ENCODE measurements around the gene NRAS. TPM values are rescaled to one million over a fixed set of nuclear protein-coding genes. Genes with fewer than 3 reads are reported as not detected.
A peak's percentile ranks its signal among the peaks of the same experiment; 100 is the strongest.

Gene NRAS
- total RNA-seq, 2 experiments from 2014 or later = 49.1 to 49.9 TPM

DNA sequence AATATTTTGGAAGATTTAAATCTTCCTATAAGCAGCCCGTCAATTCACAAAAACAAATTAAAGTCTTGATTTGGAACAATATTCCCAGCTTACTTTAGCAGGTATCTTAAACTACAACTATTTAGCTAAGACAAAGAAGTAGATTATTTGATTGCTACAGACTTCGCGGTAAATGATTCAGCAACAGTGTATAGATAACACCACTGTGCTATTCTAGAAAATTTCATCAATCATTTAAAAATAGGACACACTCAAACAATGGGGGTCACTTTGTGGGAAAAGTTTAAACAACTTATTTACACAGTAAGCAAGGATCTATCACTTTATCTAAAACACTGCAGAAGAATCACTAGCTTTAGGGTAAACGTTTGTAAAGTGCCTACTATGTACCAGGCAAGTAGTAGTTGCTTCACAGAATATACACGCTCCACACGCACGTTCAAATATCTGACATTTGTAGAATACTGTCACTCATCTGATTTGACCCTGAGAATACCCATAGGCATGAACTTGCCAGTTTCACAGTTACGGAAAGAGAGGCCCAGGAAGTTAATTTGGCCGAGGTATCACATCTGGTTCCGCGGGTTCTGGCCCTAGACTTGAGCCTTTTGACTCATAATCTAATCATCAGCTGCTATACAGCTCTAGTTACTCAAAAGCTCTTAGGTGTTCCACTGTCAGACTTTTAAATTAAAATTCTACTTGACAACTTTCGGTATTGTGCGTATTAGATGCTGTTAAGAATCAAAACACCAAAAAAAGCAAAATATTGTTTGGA is 47.6 kb downstream of the NRAS start:
- intact Hi-C loops (cut with micrococcal nuclease) = no loop called here
- CTCF ChIA-PET = interaction anchor here (0.9 to 3.9 kb wide), 6 partner anchors 9 to 387 kb away, joined by 3 to 17 read pairs (median 3); no protein-coding TSS in a partner anchor
- Mint-ChIP-seq H3K9me3 (no peaks in the 10 kb centered on the region), H3K36me3 (ENCODE audit: low read depth) (no peaks in the 10 kb centered on the region), H3K4me3 (peak overlapping the region; percentile 86), H3K27ac (no peak overlapping the region), H3K4me1 (ENCODE audit: low read depth) (peaks cover 10% of the 10 kb centered on the region), H3K27me3 (peaks cover 7% of the 10 kb centered on the region)
- POLR2A ChIA-PET = interaction anchor here (0.8 to 1.6 kb wide), 5 partner anchors 9 to 111 kb away, joined by 3 to 6 read pairs (median 3); partner anchors contain the start of genes CSDE1, NRAS and SIKE1
- ATAC-seq (no peak), DNase-seq (peak; percentile 15)
- TF ChIP-seq, protein P1, sequence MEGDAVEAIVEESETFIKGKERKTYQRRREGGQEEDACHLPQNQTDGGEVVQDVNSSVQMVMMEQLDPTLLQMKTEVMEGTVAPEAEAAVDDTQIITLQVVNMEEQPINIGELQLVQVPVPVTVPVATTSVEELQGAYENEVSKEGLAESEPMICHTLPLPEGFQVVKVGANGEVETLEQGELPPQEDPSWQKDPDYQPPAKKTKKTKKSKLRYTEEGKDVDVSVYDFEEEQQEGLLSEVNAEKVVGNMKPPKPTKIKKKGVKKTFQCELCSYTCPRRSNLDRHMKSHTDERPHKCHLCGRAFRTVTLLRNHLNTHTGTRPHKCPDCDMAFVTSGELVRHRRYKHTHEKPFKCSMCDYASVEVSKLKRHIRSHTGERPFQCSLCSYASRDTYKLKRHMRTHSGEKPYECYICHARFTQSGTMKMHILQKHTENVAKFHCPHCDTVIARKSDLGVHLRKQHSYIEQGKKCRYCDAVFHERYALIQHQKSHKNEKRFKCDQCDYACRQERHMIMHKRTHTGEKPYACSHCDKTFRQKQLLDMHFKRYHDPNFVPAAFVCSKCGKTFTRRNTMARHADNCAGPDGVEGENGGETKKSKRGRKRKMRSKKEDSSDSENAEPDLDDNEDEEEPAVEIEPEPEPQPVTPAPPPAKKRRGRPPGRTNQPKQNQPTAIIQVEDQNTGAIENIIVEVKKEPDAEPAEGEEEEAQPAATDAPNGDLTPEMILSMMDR (IDR thresholded peaks at IDR 0.05) = no peak

DNA sequence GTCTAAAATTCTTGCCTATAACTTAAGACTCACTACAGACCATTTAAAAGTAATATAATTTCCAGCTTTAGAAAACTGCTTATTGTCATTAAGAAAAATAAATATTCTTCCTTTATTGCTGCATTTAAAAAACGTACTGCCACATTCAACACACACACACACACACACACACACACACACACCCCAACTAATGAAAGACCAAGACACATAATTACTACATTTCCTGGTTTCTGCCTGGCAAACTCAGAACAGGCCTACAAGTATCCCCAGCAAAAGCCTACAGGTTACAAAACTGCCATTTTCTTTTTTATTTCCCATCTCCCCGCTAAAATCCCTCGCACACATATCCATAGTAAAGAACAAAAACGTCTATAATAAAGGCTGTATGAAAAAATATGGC is 48.2 kb downstream of the NRAS start:
- Mint-ChIP-seq H3K4me1 (ENCODE audit: low read depth) (peaks cover 10% of the 10 kb centered on the region), H3K27me3 (peaks cover 7% of the 10 kb centered on the region), H3K9me3 (no peaks in the 10 kb centered on the region), H3K27ac (no peak overlapping the region), H3K4me3 (no peak overlapping the region), H3K36me3 (ENCODE audit: low read depth) (no peaks in the 10 kb centered on the region)
- POLR2A ChIA-PET = interaction anchor here (1.3 to 1.4 kb wide), 2 partner anchors 48 to 89 kb away, joined by 3 to 4 read pairs; partner anchors contain the start of genes CSDE1 and NRAS
- intact Hi-C loops (cut with micrococcal nuclease) = no loop called here
- TF ChIP-seq, protein P1 (IDR thresholded peaks at IDR 0.05) = no peak
- DNase-seq (no peak), ATAC-seq (no peak)
- CTCF ChIA-PET = interaction anchor here (0.7 to 3.9 kb wide), 7 partner anchors 8 to 386 kb away, joined by 3 to 17 read pairs (median 3); partner anchors contain the start of gene AMPD1

DNA sequence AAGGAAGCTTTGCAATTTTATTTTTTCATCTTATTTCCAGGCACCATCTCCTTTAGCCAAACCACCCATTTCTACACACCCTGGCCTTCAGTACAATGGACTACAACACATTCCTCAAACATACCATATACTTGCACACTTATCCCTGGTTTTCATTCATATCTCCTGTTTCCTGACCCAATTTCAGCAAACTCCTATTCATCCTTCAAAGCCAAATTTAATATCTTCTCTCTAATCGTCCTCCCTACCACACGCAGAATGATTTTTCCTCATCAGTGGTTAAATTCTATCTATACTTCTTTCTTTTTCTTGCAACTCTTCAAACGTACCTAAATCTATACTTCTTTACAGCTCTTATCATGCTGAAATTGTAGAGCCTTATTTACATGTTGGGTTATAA is 49.6 kb downstream of the NRAS start:
- Mint-ChIP-seq H3K4me1 (ENCODE audit: low read depth) (peaks cover 10% of the 10 kb centered on the region), H3K27ac (no peak overlapping the region), H3K36me3 (ENCODE audit: low read depth) (no peaks in the 10 kb centered on the region), H3K4me3 (no peak overlapping the region), H3K9me3 (no peaks in the 10 kb centered on the region), H3K27me3 (peaks cover 7% of the 10 kb centered on the region)
- TF ChIP-seq, protein P1 (IDR thresholded peaks at IDR 0.05) = no peak
- CTCF ChIA-PET = interaction anchor here (1.3 to 3.2 kb wide), 2 partner anchors 28 to 320 kb away, joined by 4 to 17 read pairs; partner anchors contain the start of gene AMPD1
- POLR2A ChIA-PET = no interaction called here
- ATAC-seq = no peak
- no peak for DNase-seq
- intact Hi-C loops (cut with micrococcal nuclease) = no loop called here

DNA sequence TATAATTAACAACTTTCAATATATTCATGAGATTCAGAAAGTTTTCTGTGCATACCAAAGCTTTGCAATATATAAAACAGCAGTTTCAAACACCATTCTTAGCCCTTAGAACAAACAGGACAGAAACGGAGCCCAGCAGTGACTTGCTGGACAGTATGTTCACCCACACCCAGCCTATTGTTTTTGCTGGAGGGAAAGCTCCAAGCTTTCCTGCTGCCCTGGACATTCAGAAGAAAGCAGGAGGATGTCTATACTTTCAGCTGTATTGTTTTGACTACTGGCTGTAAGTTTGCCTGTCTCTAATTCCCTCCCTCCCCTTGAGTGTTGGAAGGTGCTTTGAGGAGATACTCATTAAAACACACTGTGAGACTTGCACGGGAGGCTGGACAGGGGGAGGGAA is 56.3 kb downstream of the NRAS start:
- DNase-seq = no peak
- TF ChIP-seq, protein P1 (IDR thresholded peaks at IDR 0.05) = no peak
- Mint-ChIP-seq H3K27me3 (peaks cover 2% of the 10 kb centered on the region), H3K36me3 (ENCODE audit: low read depth) (no peaks in the 10 kb centered on the region), H3K27ac (no peak overlapping the region), H3K4me3 (no peak overlapping the region), H3K4me1 (ENCODE audit: low read depth) (no peaks in the 10 kb centered on the region), H3K9me3 (no peaks in the 10 kb centered on the region)
- no peak for ATAC-seq
- CTCF ChIA-PET = interaction anchor here (1.4 to 1.7 kb wide), 2 partner anchors 9 to 12 kb away, joined by 4 to 13 read pairs; partner anchors contain the start of gene DENND2C
- intact Hi-C loops (cut with micrococcal nuclease) = no loop called here
- POLR2A ChIA-PET = interaction anchor here (1.7 kb wide), 1 partner anchor 9 kb away, joined by 6 read pairs; the partner anchor contains the start of gene DENND2C

Other genes with a start within 250 kb of the NRAS start
- 10 to 100 TPM; 34.2 to 35.6 TPM for gene TRIM33, start 205.6 kb downstream of the NRAS start, total RNA-seq
- 10 to 100 TPM; 42.4 to 46.4 TPM for gene BCAS2, start 135.2 kb downstream of the NRAS start, total RNA-seq
- gene DENND2C, start 46.7 kb downstream of the NRAS start, total RNA-seq = 1 to 10 TPM in 1 of 2 experiments, under 1 TPM in 1; 0.99 to 1.5 TPM
- not detected for gene AMPD1, start 21.2 kb downstream of the NRAS start, total RNA-seq
- 100 to 1,000 TPM; 496 to 514 TPM for gene CSDE1, start 41.2 kb upstream of the NRAS start, total RNA-seq
- gene SIKE1, start 63.9 kb upstream of the NRAS start, total RNA-seq = 10 to 100 TPM; 68.1 to 68.7 TPM
- not detected for gene SYCP1, start 138.1 kb upstream of the NRAS start, total RNA-seq

Data from activated CD8-positive, alpha-beta T cell treated with anti-CD3 and anti-CD28 coated beads for 36 hours (primary cell).